Activated naive CD4-positive, alpha-beta T cell treated with anti-CD3 and anti-CD28 coated beads, Interleukin-2, amount 10 ng/mL, durations not matched to agents 7 days and 5 days (primary cell): ENCODE results near the gene PRR5L.

Experiments
- CTCF ChIA-PET: fragments of 350-600 bp; sonication (Branson Sonifier 250); formaldehyde crosslinking; loops from one replicate; lab custom pipeline; 2021; ENCODE audit warnings: antibody characterized with exemption; lab: Charles Lee
- DNase-seq: peaks from one replicate; pipeline ENCODE4 v3.0.0-alpha.2; 2020
- H3K27ac Mint-ChIP-seq: one replicate; pipeline ENCODE4 v1.8.0; 2021; ENCODE audit warnings: mild to moderate bottlenecking, moderate library complexity, mixed read lengths
- H3K27me3 Mint-ChIP-seq: one replicate; pipeline ENCODE4 v1.8.0; 2021; ENCODE audit warnings: mild to moderate bottlenecking, mixed read lengths
- H3K36me3 Mint-ChIP-seq: one replicate; pipeline ENCODE4 v1.8.0; 2021; ENCODE audit warnings: mixed read lengths
- H3K4me1 Mint-ChIP-seq: one replicate; pipeline ENCODE4 v1.8.0; 2021; ENCODE audit warnings: mixed read lengths
- H3K4me3 Mint-ChIP-seq: one replicate; pipeline ENCODE4 v1.8.0; 2021; ENCODE audit warnings: mild to moderate bottlenecking, moderate library complexity, mixed read lengths
- H3K9me3 Mint-ChIP-seq: one replicate; pipeline ENCODE4 v1.8.0; 2021; ENCODE audit warnings: mixed read lengths

PRR5L gene

GRCh38 chr11:36292311-36292722 is 3.8 kb upstream of the PRR5L start:
- no peaks in the 10 kb centered on the region for H3K36me3 Mint-ChIP-seq
- H3K27me3 Mint-ChIP-seq: peaks cover 4% of the 10 kb centered on the region
- no peak for DNase-seq
- peaks cover 22% of the 10 kb centered on the region for H3K4me1 Mint-ChIP-seq
- no peak overlapping the region for H3K27ac Mint-ChIP-seq
- H3K4me3 Mint-ChIP-seq: no peak overlapping the region
- CTCF ChIA-PET: interaction anchor here (0.7 to 9.0 kb wide), 31 partner anchors 9 to 454 kb away, joined by 3 to 175 read pairs (median 4); partner anchors contain the start of gene TRAF6
- H3K9me3 Mint-ChIP-seq: no peaks in the 10 kb centered on the region

- CTCF ChIA-PET: interaction anchor here (1.1 to 9.0 kb wide), 3 partner anchors 181 to 378 kb away, joined by 3 to 175 read pairs (median 152); no protein-coding TSS in a partner anchor
- no peaks in the 10 kb centered on the region for H3K4me1 Mint-ChIP-seq
- no peak for DNase-seq
- no peak overlapping the region for H3K27ac Mint-ChIP-seq
- no peaks in the 10 kb centered on the region for H3K36me3 Mint-ChIP-seq
- H3K27me3 Mint-ChIP-seq: peaks cover 11% of the 10 kb centered on the region
- no peaks in the 10 kb centered on the region for H3K9me3 Mint-ChIP-seq
- no peak overlapping the region for H3K4me3 Mint-ChIP-seq
Measured at GRCh38 chr11:36296884-36297543, 926 bp downstream of the PRR5L start.

- no peaks in the 10 kb centered on the region for H3K4me1 Mint-ChIP-seq
- no peaks in the 10 kb centered on the region for H3K9me3 Mint-ChIP-seq
- CTCF ChIA-PET: interaction anchor here (1.3 to 2.2 kb wide), 3 partner anchors 8 to 192 kb away, joined by 3 to 15 read pairs (median 5); no protein-coding TSS in a partner anchor
- H3K27me3 Mint-ChIP-seq: peaks cover 7% of the 10 kb centered on the region
- no peak overlapping the region for H3K4me3 Mint-ChIP-seq
- no peak overlapping the region for H3K27ac Mint-ChIP-seq
- no peak for DNase-seq
- H3K36me3 Mint-ChIP-seq: no peaks in the 10 kb centered on the region
Measured at GRCh38 chr11:36300650-36301049, 4.6 kb downstream of the PRR5L start.

- Mint-ChIP-seq H3K27ac (no peak overlapping the region), H3K4me1 (peaks cover 2% of the 10 kb centered on the region), H3K27me3 (peaks cover 10% of the 10 kb centered on the region), H3K9me3 (peaks cover 3% of the 10 kb centered on the region), H3K36me3 (no peaks in the 10 kb centered on the region), H3K4me3 (no peak overlapping the region)
- CTCF ChIA-PET: interaction anchor here (1.1 to 1.5 kb wide), 2 partner anchors 174 to 189 kb away, joined by 4 to 9 read pairs; no protein-coding TSS in a partner anchor
- DNase-seq: no peak
Measured at GRCh38 chr11:36304351-36304750, 8.3 kb downstream of the PRR5L start.

GRCh38 chr11:36305047-36305446 is 9.0 kb downstream of the PRR5L start:
- Mint-ChIP-seq H3K4me3 (no peak overlapping the region), H3K9me3 (peaks cover 3% of the 10 kb centered on the region), H3K36me3 (no peaks in the 10 kb centered on the region), H3K27me3 (peaks cover 10% of the 10 kb centered on the region), H3K27ac (no peak overlapping the region), H3K4me1 (peaks cover 2% of the 10 kb centered on the region)
- no peak for DNase-seq
- CTCF ChIA-PET: interaction anchor here (1.1 kb wide), 1 partner anchor 188 kb away, joined by 4 read pairs; no protein-coding TSS in a partner anchor

GRCh38 chr11:36306888-36307287 is 10.8 kb downstream of the PRR5L start:
- Mint-ChIP-seq H3K4me1 (peaks cover 2% of the 10 kb centered on the region), H3K27ac (no peak overlapping the region), H3K27me3 (peaks cover 3% of the 10 kb centered on the region), H3K4me3 (no peak overlapping the region), H3K9me3 (peaks cover 3% of the 10 kb centered on the region), H3K36me3 (no peaks in the 10 kb centered on the region)
- CTCF ChIA-PET: interaction anchor here (0.9 to 2.7 kb wide), 2 partner anchors 172 to 186 kb away, joined by 3 to 17 read pairs; no protein-coding TSS in a partner anchor
- no peak for DNase-seq

- Mint-ChIP-seq H3K36me3 (no peaks in the 10 kb centered on the region), H3K9me3 (peaks cover 3% of the 10 kb centered on the region), H3K27ac (no peak overlapping the region), H3K4me3 (no peak overlapping the region), H3K4me1 (peaks cover 2% of the 10 kb centered on the region), H3K27me3 (peaks cover 8% of the 10 kb centered on the region)
- CTCF ChIA-PET: interaction anchor here (1.0 to 2.7 kb wide), 2 partner anchors 170 to 184 kb away, joined by 3 to 17 read pairs; no protein-coding TSS in a partner anchor
- DNase-seq: no peak
Measured at GRCh38 chr11:36308577-36308976, 12.5 kb downstream of the PRR5L start.

GRCh38 chr11:36309779-36310178 is 13.7 kb downstream of the PRR5L start:
- no peak overlapping the region for H3K27ac Mint-ChIP-seq
- CTCF ChIA-PET: no interaction called here
- no peak overlapping the region for H3K4me3 Mint-ChIP-seq
- H3K27me3 Mint-ChIP-seq: peaks cover 12% of the 10 kb centered on the region
- no peaks in the 10 kb centered on the region for H3K36me3 Mint-ChIP-seq
- no peak for DNase-seq
- H3K4me1 Mint-ChIP-seq: peaks cover 2% of the 10 kb centered on the region
- peaks cover 3% of the 10 kb centered on the region for H3K9me3 Mint-ChIP-seq

GRCh38 chr11:36311926-36312595 is 16.0 kb downstream of the PRR5L start:
- DNase-seq: no peak
- no peaks in the 10 kb centered on the region for H3K36me3 Mint-ChIP-seq
- no peak overlapping the region for H3K4me3 Mint-ChIP-seq
- no peaks in the 10 kb centered on the region for H3K4me1 Mint-ChIP-seq
- peaks cover 21% of the 10 kb centered on the region for H3K27me3 Mint-ChIP-seq
- CTCF ChIA-PET: no interaction called here
- H3K9me3 Mint-ChIP-seq: no peaks in the 10 kb centered on the region
- H3K27ac Mint-ChIP-seq: no peak overlapping the region

- Mint-ChIP-seq H3K27ac (no peak overlapping the region), H3K27me3 (peaks cover 23% of the 10 kb centered on the region)
- CTCF ChIA-PET: no interaction called here
Measured at GRCh38 chr11:36312611-36313472, 16.8 kb downstream of the PRR5L start.

GRCh38 chr11:36313750-36314433 is 17.8 kb downstream of the PRR5L start:
- Mint-ChIP-seq H3K27ac (no peak overlapping the region), H3K4me3 (no peak overlapping the region)
- CTCF ChIA-PET: interaction anchor here (0.9 kb wide), 1 partner anchor 166 kb away, joined by 3 read pairs; no protein-coding TSS in a partner anchor

More at GRCh38 chr11:36312611-36313472, 16.8 kb downstream of the PRR5L start:
- no peak for DNase-seq
- no peaks in the 10 kb centered on the region for H3K9me3 Mint-ChIP-seq
- H3K36me3 Mint-ChIP-seq: no peaks in the 10 kb centered on the region
- H3K4me3 Mint-ChIP-seq: no peak overlapping the region
- H3K4me1 Mint-ChIP-seq: no peaks in the 10 kb centered on the region

GRCh38 chr11:36314434-36314767 is 18.3 kb downstream of the PRR5L start:
- CTCF ChIA-PET: interaction anchor here (0.9 kb wide), 1 partner anchor 166 kb away, joined by 3 read pairs; no protein-coding TSS in a partner anchor
- H3K27ac Mint-ChIP-seq: no peak overlapping the region
- H3K27me3 Mint-ChIP-seq: peaks cover 19% of the 10 kb centered on the region
- H3K4me3 Mint-ChIP-seq: no peak overlapping the region
- DNase-seq: no peak
- H3K36me3 Mint-ChIP-seq: no peaks in the 10 kb centered on the region
- H3K4me1 Mint-ChIP-seq: no peaks in the 10 kb centered on the region
- H3K9me3 Mint-ChIP-seq: no peaks in the 10 kb centered on the region

More at GRCh38 chr11:36313750-36314433, 17.8 kb downstream of the PRR5L start:
- DNase-seq: no peak
- Mint-ChIP-seq H3K36me3 (no peaks in the 10 kb centered on the region), H3K4me1 (no peaks in the 10 kb centered on the region), H3K27me3 (peaks cover 19% of the 10 kb centered on the region), H3K9me3 (no peaks in the 10 kb centered on the region)

- Mint-ChIP-seq H3K4me1 (no peaks in the 10 kb centered on the region), H3K27me3 (peaks cover 19% of the 10 kb centered on the region), H3K9me3 (no peaks in the 10 kb centered on the region), H3K36me3 (no peaks in the 10 kb centered on the region), H3K4me3 (no peak overlapping the region), H3K27ac (no peak overlapping the region)
- CTCF ChIA-PET: no interaction called here
- no peak for DNase-seq
Measured at GRCh38 chr11:36316049-36316448, 20.0 kb downstream of the PRR5L start.
